IgD-negative memory B cell (primary cell): ENCODE results near the gene MRFAP1L1. TPM values are rescaled to one million over a fixed set of nuclear protein-coding genes. Genes with fewer than 3 reads are reported as not detected.
A peak's percentile ranks its signal among the peaks of the same experiment; 100 is the strongest.
"Not testable (repeated sequence)": the region's sequence is repeated elsewhere in the genome, so short reads cannot be mapped to it uniquely, and the experiment has no call there.

ENCODE experiments used
- H3K27ac Mint-ChIP-seq, 3 donors: one replicate each; pipeline ENCODE4 v1.8.0; 2020 to 2022; ENCODE audit warnings: mild to moderate bottlenecking in 3 of 3, mixed read lengths in 3 of 3, moderate library complexity in 1 of 3
- H3K27me3 Mint-ChIP-seq: one replicate; pipeline ENCODE4 v1.8.0; 2021; ENCODE audit warnings: mixed read lengths
- H3K36me3 Mint-ChIP-seq: one replicate; pipeline ENCODE4 v1.8.0; 2020; ENCODE audit warnings: mild to moderate bottlenecking, mixed read lengths
- H3K4me1 Mint-ChIP-seq, 3 donors: one replicate each; pipeline ENCODE4 v1.8.0; 2020 to 2022; ENCODE audit warnings: mixed read lengths in 3 of 3, mild to moderate bottlenecking in 1 of 3
- H3K4me3 Mint-ChIP-seq, 4 donors: one replicate each; pipeline ENCODE4 v1.8.0; 2020 to 2022; ENCODE audit warnings: mild to moderate bottlenecking in 4 of 4, mixed read lengths in 4 of 4, moderate library complexity in 3 of 4
- H3K9me3 Mint-ChIP-seq, 3 donors: one replicate each; pipeline ENCODE4 v1.8.0; 2020 to 2021; ENCODE audit warnings: mixed read lengths in 3 of 3, mild to moderate bottlenecking in 1 of 3
- polyA plus RNA-seq: library from polyadenylated mRNA; unstranded; fragments of 300-500 nt; fragmentation: Illumina TruSeq; gene quantifications from one replicate; pipeline ENCODE4 v1.2.3, GENCODE V29; 2021

MRFAP1L1 gene
- polyA plus RNA-seq, 1 donor from 2014 or later, result 69.2 TPM

DNA sequence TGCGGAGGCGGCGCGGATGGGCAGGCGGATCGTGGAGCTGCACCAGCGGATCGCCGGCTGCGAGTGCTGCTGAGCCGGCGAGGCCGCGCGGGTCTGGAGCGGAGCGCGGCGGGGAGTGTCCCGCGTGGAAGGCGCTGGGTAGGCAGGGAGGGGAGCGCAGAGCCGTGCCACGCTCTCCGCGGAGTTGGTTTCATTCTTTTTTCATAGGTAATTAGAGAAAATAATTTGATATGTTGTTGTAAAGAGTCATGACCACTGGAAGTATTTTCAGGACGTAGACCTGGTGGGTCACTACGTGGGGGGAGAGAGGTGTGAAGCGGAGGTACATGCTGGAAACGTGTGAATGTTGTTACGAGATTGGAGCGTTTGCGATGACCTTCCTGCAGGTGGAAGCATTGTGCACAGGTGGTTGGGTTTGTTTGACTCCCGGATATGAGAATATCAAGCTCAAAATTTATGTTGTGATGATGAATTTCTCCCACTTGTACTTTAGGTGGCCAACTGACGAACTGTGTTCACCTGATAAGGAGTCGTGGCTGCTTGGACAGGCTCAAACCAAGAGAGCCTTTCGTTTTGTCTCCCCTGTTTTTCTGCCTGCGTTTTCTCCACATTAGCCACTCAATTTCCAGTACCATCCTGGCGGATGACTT, 35.0 kb downstream of the MRFAP1L1 start:
- Mint-ChIP-seq H3K27ac (peak overlapping the region; percentile 90 to 97 (median 97)), H3K4me3 (peak overlapping the region; percentile 93 to 100 (median 97)), H3K4me1 (peaks cover 30 to 36% (median 33%) of the 10 kb centered on the region in 3 donors), H3K27me3 (peaks cover 4% of the 10 kb centered on the region), H3K9me3 (no peaks in the 10 kb centered on the region), H3K36me3 (peaks cover 6% of the 10 kb centered on the region)

DNA sequence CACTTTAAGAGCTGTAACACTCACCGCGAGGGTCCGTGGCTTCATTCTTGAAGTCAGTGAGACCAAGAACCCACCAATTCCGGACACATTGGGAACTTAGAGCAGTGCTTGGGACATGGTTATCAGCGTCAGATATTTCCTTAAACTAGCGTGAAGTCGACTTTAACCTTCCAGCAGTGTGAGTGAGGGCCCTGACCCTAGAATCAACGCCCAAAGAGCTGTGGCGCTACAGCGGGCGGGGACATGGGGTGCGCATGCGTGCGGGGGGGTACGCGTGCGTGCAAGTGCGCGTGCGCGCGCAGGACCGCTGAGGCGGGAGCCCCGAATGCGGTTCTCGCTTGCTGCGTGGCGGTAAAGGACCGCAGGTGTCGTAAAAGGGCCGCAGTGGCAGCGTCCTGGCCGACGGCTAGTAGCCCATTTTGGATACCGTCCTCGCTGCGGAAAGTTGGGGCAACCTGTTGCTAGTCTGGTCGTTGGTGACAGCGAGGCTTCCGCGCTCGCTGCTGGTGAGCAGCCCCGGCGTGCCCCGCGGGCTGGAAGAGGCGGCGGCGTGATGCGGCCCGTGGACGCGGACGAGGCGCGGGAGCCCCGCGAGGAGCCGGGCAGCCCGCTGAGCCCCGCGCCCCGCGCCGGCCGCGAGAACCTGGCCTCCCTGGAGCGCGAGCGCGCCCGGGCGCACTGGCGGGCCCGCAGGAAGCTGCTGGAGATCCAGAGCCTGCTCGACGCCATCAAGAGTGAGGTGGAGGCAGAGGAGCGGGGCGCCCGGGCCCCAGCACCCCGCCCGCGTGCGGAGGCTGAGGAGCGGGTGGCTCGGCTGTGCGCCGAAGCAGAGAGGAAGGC, 35.8 kb downstream of the MRFAP1L1 start:
- Mint-ChIP-seq H3K27ac (peak overlapping the region; percentile 97), H3K4me1 (peaks cover 30 to 34% (median 33%) of the 10 kb centered on the region in 3 donors), H3K4me3 (peak overlapping the region; percentile 93 to 100 (median 97)), H3K36me3 (peaks cover 6% of the 10 kb centered on the region), H3K9me3 (no peaks in the 10 kb centered on the region), H3K27me3 (peaks cover 5% of the 10 kb centered on the region)

DNA sequence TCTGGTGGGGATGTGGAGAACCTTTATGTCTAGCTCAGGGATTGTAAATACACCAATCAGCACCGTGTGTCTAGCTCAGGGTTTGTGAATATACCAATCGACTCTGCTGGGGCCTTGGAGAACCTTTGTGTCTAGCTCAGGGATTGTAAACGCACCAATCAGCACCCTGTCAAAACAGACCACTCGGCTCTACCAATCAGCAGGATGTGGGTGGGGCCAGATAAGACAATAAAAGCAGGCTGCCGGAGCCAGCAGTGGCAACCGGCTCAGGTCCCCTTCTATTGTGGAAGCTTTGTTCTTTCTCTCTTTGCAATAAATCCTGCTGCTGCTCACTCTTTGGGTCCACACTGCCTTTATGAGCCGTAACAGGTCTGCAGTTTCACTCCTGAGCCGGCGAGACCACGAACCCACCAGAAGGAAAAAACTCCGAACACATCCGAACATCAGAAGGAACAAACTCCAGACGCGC, 36.4 kb downstream of the MRFAP1L1 start:
- H3K4me3 Mint-ChIP-seq, result peak overlapping the region; percentile 93 to 100 (median 97)
- peaks cover 30 to 33% (median 33%) of the 10 kb centered on the region in 3 donors for H3K4me1 Mint-ChIP-seq
- peak overlapping the region; percentile 97 for H3K27ac Mint-ChIP-seq
- H3K27me3 Mint-ChIP-seq, H3K9me3 Mint-ChIP-seq, H3K36me3 Mint-ChIP-seq: not testable (repeated sequence)

DNA sequence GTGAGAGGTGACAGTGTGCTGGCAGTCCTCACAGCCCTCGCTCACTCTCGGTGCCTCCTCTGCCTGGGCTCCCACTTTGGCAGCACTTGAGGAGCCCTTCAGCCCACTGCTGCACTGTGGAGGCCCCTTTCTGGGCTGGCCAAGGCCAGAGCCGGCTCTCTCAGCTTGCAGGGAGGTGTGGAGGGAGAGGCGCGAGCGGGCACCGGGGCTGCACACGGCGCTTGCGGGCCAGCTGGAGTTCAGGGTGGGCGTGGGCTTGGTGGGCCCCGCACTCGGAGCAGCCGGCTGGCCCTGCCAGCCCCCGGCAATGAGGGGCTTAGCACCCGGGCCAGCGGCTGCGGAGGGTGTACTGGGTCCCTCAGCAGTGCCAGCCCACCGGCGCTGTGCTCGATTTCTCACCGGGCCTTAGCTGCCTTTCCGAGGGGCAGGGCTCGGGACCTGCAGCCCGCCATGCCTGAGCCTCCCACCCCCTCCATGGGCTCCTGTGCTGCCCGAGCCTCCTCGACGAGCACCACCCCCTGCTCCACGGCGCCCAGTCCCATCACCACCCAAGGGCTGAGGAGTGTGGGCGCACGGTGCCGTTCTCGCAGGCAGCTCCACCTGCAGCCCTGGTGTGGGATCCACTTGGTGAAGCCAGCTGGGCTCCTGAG, 37.0 kb downstream of the MRFAP1L1 start:
- H3K27ac Mint-ChIP-seq, result peak overlapping the region; percentile 97
- H3K36me3 Mint-ChIP-seq, H3K27me3 Mint-ChIP-seq, H3K9me3 Mint-ChIP-seq: not testable (repeated sequence)
- peak overlapping the region in 1 of 4 donors; percentile 95 for H3K4me3 Mint-ChIP-seq
- peaks cover 29 to 33% (median 31%) of the 10 kb centered on the region in 3 donors for H3K4me1 Mint-ChIP-seq

DNA sequence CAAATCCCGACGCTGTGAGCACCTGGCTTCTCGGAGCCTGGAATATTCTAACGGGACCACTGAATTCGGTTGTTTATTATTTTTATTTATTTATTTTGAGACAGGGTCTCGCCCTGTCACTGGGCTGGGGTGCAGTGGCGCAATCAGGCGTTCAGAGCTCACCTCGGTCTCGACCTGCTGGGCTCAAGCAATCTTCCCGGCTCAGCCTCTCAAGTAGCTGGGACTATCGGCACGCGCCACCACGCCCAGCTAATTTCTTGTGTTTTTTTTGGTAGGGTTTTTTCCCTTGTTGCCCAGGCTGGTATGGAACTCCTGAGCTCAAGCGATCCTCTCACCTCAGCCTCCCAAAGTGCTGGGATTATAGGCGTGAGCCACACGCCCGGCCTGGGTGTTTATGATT, 37.5 kb downstream of the MRFAP1L1 start:
- H3K4me3 Mint-ChIP-seq, result no peak overlapping the region
- peaks cover 26 to 33% (median 28%) of the 10 kb centered on the region in 3 donors for H3K4me1 Mint-ChIP-seq
- H3K36me3 Mint-ChIP-seq, result peaks cover 8% of the 10 kb centered on the region
- peak overlapping the region in 1 of 3 donors; percentile 88 for H3K27ac Mint-ChIP-seq
- H3K27me3 Mint-ChIP-seq, result peaks cover 5% of the 10 kb centered on the region
- no peaks in the 10 kb centered on the region for H3K9me3 Mint-ChIP-seq

DNA sequence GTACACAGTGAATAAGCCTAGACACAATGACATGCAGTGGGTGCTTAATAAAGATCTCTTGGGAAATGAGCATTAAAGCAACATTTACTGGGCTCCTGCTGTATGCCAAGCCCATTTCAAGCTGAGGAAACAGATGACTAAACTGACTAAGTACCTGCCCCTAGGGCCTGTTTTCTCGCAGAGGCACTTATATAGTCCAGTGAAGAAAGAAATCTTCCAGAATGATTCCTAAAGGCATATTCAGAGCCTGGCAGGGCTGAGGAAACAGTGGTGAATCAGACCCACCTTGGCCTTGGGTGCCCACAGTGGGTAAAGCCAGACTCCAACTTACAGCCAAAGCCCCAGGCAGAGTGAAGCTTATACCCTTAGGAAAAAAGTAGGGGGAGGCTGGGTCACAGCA, 38.0 kb downstream of the MRFAP1L1 start:
- Mint-ChIP-seq H3K9me3 (no peaks in the 10 kb centered on the region), H3K4me1 (peaks cover 25 to 30% (median 26%) of the 10 kb centered on the region in 3 donors), H3K27ac (peak overlapping the region in 1 of 3 donors; percentile 88), H3K36me3 (peaks cover 8% of the 10 kb centered on the region), H3K4me3 (peak overlapping the region in 1 of 4 donors; percentile 44), H3K27me3 (peaks cover 8% of the 10 kb centered on the region)

DNA sequence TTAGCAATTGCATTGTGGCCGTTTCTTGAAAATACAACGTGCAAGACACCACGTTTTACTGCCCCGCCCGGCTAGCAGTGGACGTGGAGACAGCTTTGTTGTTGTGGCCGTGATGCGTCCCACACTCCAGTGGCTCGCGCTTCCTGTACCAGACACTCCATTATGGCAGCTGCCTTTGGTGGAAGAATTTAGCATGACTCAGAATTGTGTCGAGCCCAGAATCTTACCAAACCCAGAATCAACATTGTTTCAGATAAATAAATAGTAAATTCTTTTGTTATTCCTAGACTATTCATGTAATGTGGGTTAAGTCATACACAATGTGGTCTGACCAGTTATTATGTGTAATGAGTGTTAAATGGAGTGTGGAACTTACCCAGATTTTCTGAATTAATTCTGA, 41.3 kb downstream of the MRFAP1L1 start:
- peaks cover 6% of the 10 kb centered on the region for H3K36me3 Mint-ChIP-seq
- no peaks in the 10 kb centered on the region for H3K9me3 Mint-ChIP-seq
- no peak overlapping the region for H3K4me3 Mint-ChIP-seq
- peaks cover 2 to 4% (median 3%) of the 10 kb centered on the region in 3 donors for H3K4me1 Mint-ChIP-seq
- no peak overlapping the region for H3K27ac Mint-ChIP-seq
- H3K27me3 Mint-ChIP-seq, result peaks cover 11% of the 10 kb centered on the region

DNA sequence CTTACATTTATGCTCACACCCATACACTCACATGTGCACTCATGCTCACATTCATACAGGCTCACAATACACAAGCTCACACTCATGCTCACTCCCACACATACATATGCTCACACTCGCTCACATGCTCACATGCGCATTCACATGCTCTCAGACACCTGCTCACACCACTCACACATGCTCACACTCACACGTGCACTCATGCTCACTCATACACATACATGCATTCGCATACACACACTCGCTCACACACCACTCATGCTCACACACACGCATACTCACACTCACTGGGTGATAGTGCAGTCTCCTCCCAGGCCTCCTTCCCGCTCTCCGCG, 44.4 kb downstream of the MRFAP1L1 start:
- Mint-ChIP-seq H3K36me3 (peaks cover 4% of the 10 kb centered on the region), H3K4me3 (no peak overlapping the region), H3K27me3 (peaks cover 30% of the 10 kb centered on the region), H3K27ac (no peak overlapping the region), H3K4me1 (peaks cover 0 to 1% (median 0%) of the 10 kb centered on the region in 3 donors), H3K9me3 (no peaks in the 10 kb centered on the region)

DNA sequence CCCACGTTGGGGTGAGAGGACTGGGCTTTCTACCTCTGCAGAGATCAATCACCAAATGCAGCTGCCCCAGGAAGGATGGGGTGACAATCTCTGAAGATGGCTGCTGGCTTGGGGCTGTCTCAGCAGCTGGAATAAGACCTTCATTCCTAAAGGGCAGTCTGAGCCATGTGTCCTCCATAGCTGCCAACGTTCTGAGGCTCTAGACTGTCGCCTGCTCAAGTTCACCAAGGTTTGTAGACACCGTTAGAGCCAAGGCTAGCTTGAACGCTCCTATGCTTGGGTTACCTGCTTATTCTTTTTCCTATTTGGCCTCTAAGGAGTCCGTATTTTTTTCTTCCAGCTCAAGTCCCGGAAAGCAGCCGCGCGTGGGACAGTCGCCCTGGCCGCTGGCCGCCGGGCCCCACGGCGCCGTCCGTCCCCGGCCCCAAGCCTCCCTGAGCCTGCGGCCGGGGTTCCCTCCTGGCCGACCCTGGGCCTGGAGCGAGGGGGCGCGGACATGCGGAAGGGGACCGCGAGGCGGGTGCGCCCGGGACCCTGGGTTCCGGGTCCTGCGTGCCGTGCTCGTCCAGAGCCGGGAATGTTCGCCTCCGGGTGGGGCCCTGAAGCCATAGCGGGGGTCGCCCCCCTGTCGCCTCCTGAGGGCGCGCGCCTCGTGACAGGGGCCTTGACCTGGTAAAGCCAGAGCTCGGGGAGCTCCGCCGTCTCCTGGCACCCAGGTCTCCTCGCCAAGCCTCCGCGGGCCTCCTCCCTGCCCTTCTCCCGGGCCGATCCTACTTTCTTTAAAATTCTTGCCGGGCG, 45.9 kb downstream of the MRFAP1L1 start:
- peak overlapping the region in 3 of 4 donors; percentile 4 to 60 (median 57) for H3K4me3 Mint-ChIP-seq
- peaks cover 33% of the 10 kb centered on the region for H3K27me3 Mint-ChIP-seq
- no peaks in the 10 kb centered on the region for H3K9me3 Mint-ChIP-seq
- peak overlapping the region in 1 of 3 donors; percentile 58 for H3K27ac Mint-ChIP-seq
- H3K36me3 Mint-ChIP-seq, result peaks cover 2% of the 10 kb centered on the region
- peaks cover 0 to 1% (median 1%) of the 10 kb centered on the region in 3 donors for H3K4me1 Mint-ChIP-seq

DNA sequence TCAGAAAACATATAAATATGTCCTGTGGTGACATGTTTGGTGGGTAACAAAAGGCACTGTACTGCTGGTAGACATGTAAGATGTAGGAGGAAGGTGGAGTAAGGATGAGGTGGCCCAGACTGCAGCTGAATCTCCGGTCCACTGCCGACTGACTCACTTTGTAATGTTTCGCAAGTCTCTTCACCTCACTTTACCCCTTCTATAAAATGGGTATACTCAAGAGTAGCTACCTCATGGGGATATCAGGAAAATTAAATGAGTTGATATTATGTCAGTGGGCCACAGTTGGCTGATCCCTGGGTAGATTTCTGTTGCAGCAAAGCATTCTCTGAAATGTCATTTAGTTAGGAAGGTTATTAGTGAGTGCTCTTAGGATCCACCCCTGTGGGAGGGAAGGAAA, 47.1 kb downstream of the MRFAP1L1 start:
- H3K4me1 Mint-ChIP-seq, result peaks cover 0 to 5% (median 4%) of the 10 kb centered on the region in 3 donors
- no peak overlapping the region for H3K4me3 Mint-ChIP-seq
- no peak overlapping the region for H3K27ac Mint-ChIP-seq
- H3K27me3 Mint-ChIP-seq, result peaks cover 41% of the 10 kb centered on the region
- no peaks in the 10 kb centered on the region for H3K36me3 Mint-ChIP-seq
- no peaks in the 10 kb centered on the region for H3K9me3 Mint-ChIP-seq

DNA sequence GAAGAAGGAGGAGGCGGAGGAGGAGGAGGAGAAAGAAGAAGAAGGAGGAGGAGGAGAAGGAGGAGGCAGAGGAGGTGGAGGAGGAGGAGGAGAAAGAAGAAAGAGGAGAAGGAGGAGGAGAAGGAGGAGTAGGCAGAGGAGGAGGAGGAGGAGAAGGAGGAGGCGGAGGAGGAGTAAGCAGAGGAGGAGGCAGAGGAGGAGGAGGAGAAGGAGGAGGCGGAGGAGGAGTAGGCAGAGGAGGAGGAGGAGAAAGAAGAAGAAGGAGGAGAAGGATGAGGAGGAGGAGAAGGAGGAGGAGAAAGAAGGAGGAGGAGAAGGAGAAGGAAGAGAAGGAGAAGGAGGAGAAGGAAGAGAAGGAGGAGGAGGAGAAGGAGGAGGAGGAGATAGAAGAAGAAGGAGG, 49.2 kb downstream of the MRFAP1L1 start:
- Mint-ChIP-seq H3K4me1 (peaks cover 0 to 5% (median 4%) of the 10 kb centered on the region in 3 donors), H3K9me3 (no peaks in the 10 kb centered on the region), H3K4me3 (peak overlapping the region in 1 of 4 donors; percentile 15), H3K27ac (no peak overlapping the region), H3K27me3 (peaks cover 38% of the 10 kb centered on the region), H3K36me3 (peaks cover 1% of the 10 kb centered on the region)

DNA sequence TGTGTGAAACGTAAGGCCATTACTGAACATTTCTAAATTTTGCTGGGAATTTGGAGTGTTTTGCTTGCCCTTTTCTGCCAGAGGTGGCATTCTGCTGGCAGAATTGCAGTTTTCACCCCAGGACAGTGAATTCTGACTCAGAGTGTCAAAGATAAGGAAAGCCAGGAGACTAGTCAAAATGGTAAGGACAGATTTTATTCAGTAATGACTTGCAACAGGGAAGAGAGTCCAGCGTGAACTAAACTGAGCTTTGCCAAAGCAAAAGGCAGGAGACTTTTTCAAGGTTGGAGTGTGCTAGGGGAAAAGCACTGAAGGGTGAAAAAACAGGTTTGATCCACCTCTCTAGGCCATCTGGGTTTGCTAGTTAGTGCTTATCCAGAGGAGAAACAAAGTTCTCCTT, 49.8 kb downstream of the MRFAP1L1 start:
- no peak overlapping the region for H3K27ac Mint-ChIP-seq
- peaks cover 1% of the 10 kb centered on the region for H3K36me3 Mint-ChIP-seq
- no peak overlapping the region for H3K4me3 Mint-ChIP-seq
- H3K27me3 Mint-ChIP-seq, result peaks cover 38% of the 10 kb centered on the region
- H3K9me3 Mint-ChIP-seq, result no peaks in the 10 kb centered on the region
- peaks cover 0 to 5% (median 4%) of the 10 kb centered on the region in 3 donors for H3K4me1 Mint-ChIP-seq

DNA sequence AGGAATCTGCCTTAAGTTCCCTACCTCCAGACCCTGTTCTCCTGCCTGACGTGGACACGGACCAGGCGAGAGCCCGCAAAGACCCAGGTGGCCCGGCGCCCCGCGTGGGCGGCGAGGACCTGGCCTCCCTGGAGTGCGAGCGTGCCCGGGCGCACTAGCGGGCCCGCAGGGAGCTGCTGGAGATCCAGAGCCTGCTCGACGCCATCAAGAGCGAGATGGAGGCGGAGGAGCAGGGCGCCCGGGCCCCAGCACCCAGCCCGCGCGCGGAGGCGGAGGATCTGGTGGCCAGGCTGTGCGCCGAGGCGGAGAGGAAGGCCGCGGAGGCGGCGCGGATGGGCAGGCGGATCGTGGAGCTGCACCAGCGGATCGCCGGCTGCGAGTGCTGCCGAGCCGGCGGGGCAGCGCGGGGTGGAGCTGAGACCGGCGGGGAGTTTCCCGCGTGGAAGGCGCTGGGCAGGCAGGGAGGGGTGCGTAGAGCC, 51.0 kb downstream of the MRFAP1L1 start:
- H3K27ac Mint-ChIP-seq, result no peak overlapping the region
- H3K36me3 Mint-ChIP-seq, result peaks cover 1% of the 10 kb centered on the region
- peaks cover 0 to 2% (median 0%) of the 10 kb centered on the region in 3 donors for H3K9me3 Mint-ChIP-seq
- H3K27me3 Mint-ChIP-seq, result peaks cover 37% of the 10 kb centered on the region
- peak overlapping the region in 2 of 4 donors; percentile 68 to 77 for H3K4me3 Mint-ChIP-seq
- peaks cover 0 to 4% (median 3%) of the 10 kb centered on the region in 3 donors for H3K4me1 Mint-ChIP-seq

DNA sequence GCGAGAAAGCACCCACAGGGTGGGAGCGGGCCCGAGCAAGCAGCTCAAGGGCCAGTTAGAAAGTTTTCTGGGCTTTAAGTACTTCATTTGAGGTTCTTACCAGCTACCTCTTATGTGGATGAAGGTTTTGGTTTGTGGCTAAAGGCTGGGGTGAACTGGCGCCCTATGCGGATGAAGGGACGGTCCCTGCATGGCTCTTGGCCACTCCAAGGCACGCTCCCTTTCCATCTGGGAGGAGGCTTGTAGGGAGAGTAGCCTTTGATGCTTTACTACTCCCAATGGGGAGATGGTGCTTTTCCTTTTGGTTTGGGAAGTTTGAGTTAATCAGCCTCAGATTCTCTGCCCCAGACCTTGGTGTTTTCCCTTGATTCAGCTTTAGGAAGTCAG, 51.5 kb downstream of the MRFAP1L1 start:
- Mint-ChIP-seq H3K27me3 (peaks cover 34% of the 10 kb centered on the region), H3K9me3 (peaks cover 0 to 2% (median 0%) of the 10 kb centered on the region in 3 donors), H3K4me1 (peaks cover 0 to 4% (median 3%) of the 10 kb centered on the region in 3 donors), H3K36me3 (peaks cover 1% of the 10 kb centered on the region), H3K4me3 (peak overlapping the region in 2 of 4 donors; percentile 65 to 68), H3K27ac (peak overlapping the region in 1 of 3 donors; percentile 59)
